ENCODE results near the gene GPR39.

- TF ChIP-seq CTCF (IDR thresholded peaks at IDR 0.05; ENCODE audit: low read length) (no peak), EZH2phosphoT487 (IDR thresholded peaks at IDR 0.05; ENCODE audit: low read length) (no peak)
Measured at GRCh38 chr2:132374961-132375360, 41.6 kb upstream of the GPR39 start.
